Gastroesophageal sphincter (tissue), 4 donors: ENCODE results near the gene MITF. TPM values are rescaled to one million over a fixed set of nuclear protein-coding genes. Genes with fewer than 3 reads are reported as not detected.

ENCODE experiments used
- ATAC-seq: fragments of 150-250 bp; one replicate; pipeline ENCODE4 v1.9.1; 2016; ENCODE audit warnings: mild to moderate bottlenecking, moderate library complexity
- H3K27ac ChIP-seq, 4 donors: fragments of 200-600 bp; sonication (generic) in 3 of 4; 1 replicate in 3 of 4; 2 replicates in 1 of 4; pipeline ENCODE4 v1.5.1; 2016 to 2019
- H3K27me3 ChIP-seq: fragments of 200-600 bp; sonication (generic); one replicate; pipeline ENCODE4 v1.5.1; 2019
- H3K36me3 ChIP-seq, 2 donors: fragments of 200-600 bp; sonication (generic); one replicate each; pipeline ENCODE4 v1.5.1; 2019; ENCODE audit warnings: control low read depth in 1 of 2
- H3K4me1 ChIP-seq, 3 donors: fragments of 200-600 bp; sonication (generic); 1 replicate in 2 of 3; 2 replicates in 1 of 3; pipeline ENCODE4 v1.5.1; 2016 to 2019; ENCODE audit warnings: control low read depth in 2 of 3
- H3K4me3 ChIP-seq, 2 donors: fragments of 200-600 bp; sonication (generic); one replicate each; pipeline ENCODE4 v1.5.1; 2019; ENCODE audit warnings: mild to moderate bottlenecking in 1 of 2, moderate library complexity in 1 of 2
- H3K9me3 ChIP-seq, 3 donors: fragments of 200-600 bp; sonication (generic); one replicate each; pipeline ENCODE4 v1.5.1; 2017 to 2019; ENCODE audit warnings: control low read depth in 2 of 3
- CTCF ChIP-seq, 4 experiments: fragments of 200-600 bp in 2 of 4; fragments of 450-650 bp in 2 of 4; sonication (generic) in 1 of 4; IDR thresholded peaks; one replicate each; pipeline ENCODE4 v1.5.1; 2017 to 2019; ENCODE audit warnings: antibody characterized with exemption in 4 of 4, mild to moderate bottlenecking in 2 of 4, moderate library complexity in 2 of 4
- EP300 ChIP-seq: sonication (generic); formaldehyde crosslinking; IDR thresholded peaks from one replicate; pipeline ENCODE4 v1.6.1; 2017; ENCODE audit warnings: antibody characterized with exemption, mild to moderate bottlenecking
- POLR2A ChIP-seq, 2 donors: fragments of 450-650 bp; IDR thresholded peaks; one replicate each; pipeline ENCODE4 v1.6.1; 2017; ENCODE audit warnings: antibody characterized with exemption in 2 of 2, mild to moderate bottlenecking in 2 of 2, moderate library complexity in 1 of 2
- POLR2AphosphoS5 ChIP-seq: sonication (generic); formaldehyde crosslinking; IDR thresholded peaks from one replicate; pipeline ENCODE4 v1.6.1; 2017; ENCODE audit warnings: antibody characterized with exemption
- WGBS, 2 donors: methylation state at CpG; one replicate each; pipeline ENCODE4 v1.1.5; 2018; ENCODE audit warnings: low coverage in 1 of 2; 5-methylcytosine and 5-hydroxymethylcytosine counted together
- total RNA-seq, 4 donors: library from RNA; depleted of rRNA; stranded (reverse); fragments of >200 nt; gene quantifications; one replicate each; pipeline ENCODE4 v1.1.0, GENCODE V29; 2016

Gene MITF
- total RNA-seq, 4 donors from 2014 or later, result 44.8 to 86.8 (median 77.9) TPM

- WGBS, 2 donors, result 100% methylated on average over 1 of the region's 1 CpG; no CpG with 5 or more reads in 1 of the 2 donors
- Histone ChIP-seq H3K36me3 (no peaks in the 10 kb centered on the region), H3K4me1 (peaks cover 38 to 90% (median 39%) of the 10 kb centered on the region in 3 donors), H3K4me3 (no peak overlapping the region), H3K9me3 (no peaks in the 10 kb centered on the region), H3K27ac (peak overlapping the region; percentile 65 to 90 (median 80)), H3K27me3 (no peaks in the 10 kb centered on the region)
- no peak for ATAC-seq
- TF ChIP-seq CTCF (IDR thresholded peaks at IDR 0.05) (no peak), POLR2AphosphoS5 (no peak), POLR2A (IDR thresholded peaks at IDR 0.05) (no peak), EP300 (no peak)
Observed at GRCh38 chr3:69752241-69752640, 13.0 kb downstream of the MITF start.

GRCh38 chr3:69753179-69753775, 14.0 kb downstream of the MITF start:
- peaks cover 28 to 90% (median 34%) of the 10 kb centered on the region in 3 donors for H3K4me1 ChIP-seq
- TF ChIP-seq POLR2A (IDR thresholded peaks at IDR 0.05) (no peak), CTCF (IDR thresholded peaks at IDR 0.05) (no peak), EP300 (no peak), POLR2AphosphoS5 (no peak)
- no peak overlapping the region for H3K4me3 ChIP-seq
- no peaks in the 10 kb centered on the region for H3K9me3 ChIP-seq
- H3K27me3 ChIP-seq, result no peaks in the 10 kb centered on the region
- ATAC-seq, result no peak
- no peaks in the 10 kb centered on the region for H3K36me3 ChIP-seq
- H3K27ac ChIP-seq, result peak overlapping the region in 3 of 4 donors; percentile 78 to 90 (median 83)

DNA sequence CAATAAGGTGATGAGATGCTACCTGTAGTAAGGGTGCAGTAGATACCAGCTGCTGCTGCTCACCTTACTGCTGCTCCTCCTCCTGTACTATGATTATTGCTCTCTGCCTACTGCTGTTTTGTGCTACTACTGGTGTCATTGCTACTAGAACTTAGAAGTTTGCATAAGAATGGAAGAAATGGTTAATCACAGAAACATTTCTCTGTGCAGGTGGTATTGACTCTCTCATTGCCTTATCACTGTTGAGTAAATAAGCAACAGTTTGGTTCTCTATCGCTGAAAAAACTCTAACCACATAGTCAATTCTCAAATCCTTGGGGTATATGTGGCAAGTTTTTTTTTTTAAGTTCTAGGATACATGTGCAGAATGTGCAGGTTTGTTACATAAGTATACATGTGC, 16.5 kb downstream of the MITF start:
- no peak overlapping the region for H3K4me3 ChIP-seq
- ATAC-seq, result no peak
- peaks cover 11 to 90% (median 14%) of the 10 kb centered on the region in 3 donors for H3K4me1 ChIP-seq
- no peaks in the 10 kb centered on the region for H3K36me3 ChIP-seq
- no peaks in the 10 kb centered on the region for H3K9me3 ChIP-seq
- no peaks in the 10 kb centered on the region for H3K27me3 ChIP-seq
- H3K27ac ChIP-seq, result no peak overlapping the region
- 100% methylated on average over 1 of the region's 1 CpG for WGBS, 2 donors
- TF ChIP-seq POLR2AphosphoS5 (no peak), POLR2A (IDR thresholded peaks at IDR 0.05) (no peak), EP300 (no peak), CTCF (IDR thresholded peaks at IDR 0.05) (no peak)

- Histone ChIP-seq H3K9me3 (no peaks in the 10 kb centered on the region), H3K4me3 (no peak overlapping the region), H3K4me1 (peaks cover 18 to 99% (median 35%) of the 10 kb centered on the region in 3 donors), H3K27ac (peak overlapping the region; percentile 74 to 94 (median 78)), H3K27me3 (no peaks in the 10 kb centered on the region), H3K36me3 (no peaks in the 10 kb centered on the region)
- no peak for TF ChIP-seq POLR2A (IDR thresholded peaks at IDR 0.05)
- peak; percentile 88 for TF ChIP-seq POLR2AphosphoS5
- WGBS, 2 donors, result 75 to 76% methylated on average over 2 of the region's 2 CpGs
- ATAC-seq, result peak; percentile 77
Observed at GRCh38 chr3:69761896-69762767, 22.9 kb downstream of the MITF start.

- no peaks in the 10 kb centered on the region for H3K27me3 ChIP-seq
- no peak overlapping the region for H3K4me3 ChIP-seq
- WGBS, 2 donors, result 0 to 33% methylated on average over 1 of the region's 1 CpG
- H3K27ac ChIP-seq, result peak overlapping the region; percentile 74 to 94 (median 78)
- H3K9me3 ChIP-seq, result no peaks in the 10 kb centered on the region
- H3K36me3 ChIP-seq, result no peaks in the 10 kb centered on the region
- no peak for ATAC-seq
- TF ChIP-seq EP300 (no peak), POLR2AphosphoS5 (no peak), CTCF (IDR thresholded peaks at IDR 0.05) (no peak), POLR2A (IDR thresholded peaks at IDR 0.05) (no peak)
- H3K4me1 ChIP-seq, result peaks cover 21 to 99% (median 29%) of the 10 kb centered on the region in 3 donors
Observed at GRCh38 chr3:69762768-69763229, 23.5 kb downstream of the MITF start.
